HG03457 (cell line): ENCODE results near the gene DDX39A.
A peak's percentile ranks its signal among the peaks of the same experiment; 100 is the strongest.

Experiments
- ATAC-seq: cut with Tn5 transposase; IDR thresholded peaks from one replicate; pipeline ENCODE4 v1.9.1; 2021; ENCODE audit warnings: moderate number of reproducible peaks; ENCODE audit not compliant: unreplicated experiment

Gene DDX39A

DNA sequence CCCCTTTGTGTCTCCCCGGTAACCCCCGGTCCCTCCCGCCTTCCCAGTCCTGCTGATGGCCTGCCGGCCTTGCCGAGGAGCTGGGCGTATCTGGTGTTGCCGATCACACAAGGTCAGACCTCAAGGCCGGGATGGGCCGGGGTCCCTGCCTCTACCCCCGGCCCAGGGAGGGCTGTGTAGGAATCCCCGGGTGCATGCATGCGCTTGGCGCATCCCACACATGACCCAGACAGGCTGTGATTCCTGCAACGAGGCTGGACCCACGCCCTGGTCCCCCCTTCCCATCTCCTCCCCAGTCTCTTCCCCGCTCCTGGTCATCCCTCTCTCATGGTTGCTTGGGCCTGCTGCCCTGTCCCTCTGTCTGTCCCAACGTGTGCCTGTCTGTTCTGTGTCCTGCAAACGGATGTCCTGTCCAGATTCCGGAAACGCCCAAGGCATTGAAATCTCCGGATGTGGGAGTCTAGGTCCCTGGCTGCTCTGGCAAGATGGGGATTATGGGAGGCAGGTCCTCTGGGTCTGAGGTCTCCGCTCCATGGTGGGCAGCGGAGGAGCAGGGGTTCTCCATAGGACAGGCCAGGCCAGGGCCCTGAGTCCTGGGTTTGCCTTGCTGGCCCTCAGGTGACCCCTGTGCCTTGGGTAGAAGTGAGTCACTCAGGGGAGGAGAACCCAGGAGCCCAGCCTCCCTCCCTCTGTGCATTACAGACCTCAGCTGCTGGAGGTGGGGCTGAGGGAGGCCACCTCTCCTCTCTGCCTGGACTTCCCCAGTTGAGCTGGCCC lies 15.6 kb upstream of the DDX39A start:
- no peak for ATAC-seq

GRCh38 chr19:14433554-14434501 lies 14.7 kb upstream of the DDX39A start:
- ATAC-seq, result no peak

DNA sequence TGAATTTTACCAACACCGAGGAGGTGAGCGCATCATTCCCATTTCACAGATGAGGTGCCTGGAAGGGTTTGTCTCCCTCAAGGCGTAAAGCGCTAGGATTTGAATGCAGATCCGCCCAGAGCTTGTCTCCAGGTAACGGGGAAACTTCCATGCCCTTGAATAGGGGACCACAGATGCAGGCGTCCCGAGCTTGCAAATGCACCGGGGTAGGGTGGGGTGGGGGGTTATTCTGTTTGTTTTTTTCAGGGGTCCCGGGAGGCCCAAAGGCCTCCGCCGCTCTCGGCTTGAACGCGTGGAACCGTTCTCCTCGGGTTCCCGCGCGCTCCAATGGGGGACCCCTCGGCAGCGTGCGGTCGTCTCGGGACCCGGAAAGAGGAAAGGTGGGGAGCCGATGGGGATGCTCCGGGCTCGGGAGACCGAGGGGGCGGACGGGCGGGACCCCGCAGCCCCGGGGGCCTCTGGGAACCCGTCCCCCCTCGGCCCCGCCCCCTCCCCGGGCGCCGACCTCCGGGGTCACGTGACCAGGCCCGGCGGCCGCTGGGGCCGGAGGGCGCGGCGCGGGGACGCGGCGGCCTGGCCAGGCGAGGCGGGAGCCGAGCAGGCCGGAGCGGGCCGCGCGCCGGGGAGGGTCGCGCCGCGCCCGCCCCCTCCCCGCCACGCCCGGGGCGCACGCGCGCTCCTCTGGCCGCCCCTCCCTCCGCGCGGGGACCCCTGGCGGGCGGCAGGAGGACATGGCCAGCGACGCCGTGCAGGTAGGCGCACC lies 13.8 kb upstream of the DDX39A start, which contains the start of gene PKN1:
TSS of gene PKN1 (plus strand) at position 516 of the 763 bp plus-strand sequence. CDS start at position 732, 216 bp downstream.
- ATAC-seq, result no peak

DNA sequence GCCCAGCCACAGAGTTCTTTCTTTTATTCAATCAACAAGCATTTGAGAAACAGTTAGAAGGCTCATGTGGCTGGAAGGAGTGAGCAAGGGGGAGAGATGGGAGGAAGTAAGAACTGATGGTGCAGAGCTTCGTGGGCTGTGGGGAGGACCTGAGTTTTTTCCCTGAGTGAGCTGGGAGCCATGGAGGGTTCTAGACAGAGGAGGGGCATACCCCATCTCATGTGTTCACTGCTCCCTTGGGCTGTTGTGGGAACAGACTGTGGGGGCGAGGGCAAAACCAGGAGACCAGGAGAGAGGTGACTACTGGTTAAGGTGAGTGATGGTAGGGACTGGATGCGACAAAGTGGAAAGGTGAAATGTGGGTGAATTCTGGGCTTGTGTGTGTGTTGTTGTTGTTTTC lies 11.6 kb upstream of the DDX39A start:
- ATAC-seq, result no peak

- ATAC-seq, result no peak
These were observed 9.8 kb upstream of the DDX39A start for GRCh38 chr19:14428882-14429416.

GRCh38 chr19:14427461-14427860 lies 8.3 kb upstream of the DDX39A start:
- no peak for ATAC-seq

GRCh38 chr19:14425696-14426138 lies 6.6 kb upstream of the DDX39A start:
- ATAC-seq, result no peak

- ATAC-seq, result peak; percentile 36
These were observed 360 bp downstream of the DDX39A start for GRCh38 chr19:14418856-14419105.

- ATAC-seq, result no peak
These were observed 2.3 kb downstream of the DDX39A start for GRCh38 chr19:14416817-14417231.

DNA sequence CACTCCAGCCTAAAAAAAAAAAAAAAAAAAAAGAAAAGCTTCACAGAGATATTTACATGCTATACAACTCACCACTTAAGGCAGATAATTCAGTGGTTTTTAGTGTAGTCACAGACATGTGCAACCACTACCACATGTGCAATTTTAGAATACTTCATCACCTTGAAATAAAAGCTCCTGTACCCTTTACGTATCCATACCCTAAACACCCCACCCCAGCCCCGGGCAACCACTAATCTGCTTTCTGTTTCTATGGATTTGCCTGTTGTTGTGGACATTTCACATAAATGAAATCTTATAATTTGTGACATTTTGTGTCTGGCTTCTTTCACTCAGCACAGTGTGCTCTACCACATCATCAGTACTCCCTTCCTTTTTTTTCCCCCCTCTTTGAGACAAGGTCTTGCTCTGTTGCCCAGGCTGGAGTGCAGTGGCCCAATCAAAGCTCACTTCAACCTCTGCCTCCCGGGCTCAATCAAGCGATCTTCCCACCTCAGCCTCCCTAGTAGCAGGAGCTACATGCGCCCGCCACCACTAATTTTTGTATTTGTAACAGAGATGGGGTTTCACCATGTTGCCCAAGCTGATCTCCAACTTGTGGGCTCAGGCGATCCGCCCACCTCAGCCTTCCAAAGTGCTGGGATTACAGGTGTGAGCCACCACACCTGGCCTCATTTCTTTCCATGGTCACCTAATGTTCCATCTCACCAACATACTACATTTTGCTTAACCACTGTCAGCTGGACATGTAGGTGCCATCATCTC lies 4.0 kb downstream of the DDX39A start:
- ATAC-seq, result no peak

GRCh38 chr19:14413693-14414181 lies 5.4 kb downstream of the DDX39A start:
- ATAC-seq, result no peak

GRCh38 chr19:14412996-14413692 lies 6.0 kb downstream of the DDX39A start:
- no peak for ATAC-seq

GRCh38 chr19:14412324-14412995 lies 6.7 kb downstream of the DDX39A start:
- no peak for ATAC-seq

- ATAC-seq, result no peak
These were observed 7.2 kb downstream of the DDX39A start for GRCh38 chr19:14411938-14412245.

DNA sequence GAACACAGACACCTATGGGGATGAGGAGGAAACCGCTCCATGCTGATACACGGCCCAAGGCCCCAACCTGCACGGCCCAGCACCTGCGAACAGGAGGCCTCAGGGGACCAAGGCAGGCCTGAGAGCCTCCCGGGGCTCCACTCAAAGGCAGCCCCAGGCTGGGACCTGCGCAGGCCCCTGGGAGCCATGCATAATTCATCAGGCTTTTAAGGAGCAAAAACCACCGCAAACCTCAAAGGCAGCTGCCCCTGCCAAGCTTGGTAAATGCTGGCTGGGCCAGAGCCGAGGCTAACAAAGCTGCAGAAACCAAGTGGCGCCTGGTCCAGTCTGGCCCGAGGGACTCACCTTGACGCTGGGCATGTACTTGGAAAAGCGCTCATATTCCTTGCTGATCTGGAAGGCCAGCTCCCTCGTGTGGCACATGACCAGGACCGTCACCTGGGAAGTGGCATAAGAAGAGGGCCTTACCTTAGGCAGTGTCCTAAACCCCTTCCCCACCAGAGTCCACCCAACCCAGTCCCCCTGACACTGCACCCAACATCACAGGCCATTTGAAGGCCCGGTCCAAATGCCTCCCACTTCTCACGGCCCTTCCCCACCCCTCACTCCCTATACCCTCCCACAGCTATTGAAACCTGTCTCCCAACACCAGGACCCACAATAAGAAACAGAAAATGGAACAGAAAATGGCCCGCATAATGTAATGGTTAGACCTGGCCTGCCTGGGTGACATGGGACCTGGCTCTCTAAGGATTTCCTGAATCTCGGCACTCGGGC lies 7.8 kb downstream of the DDX39A start:
- ATAC-seq, result no peak

DNA sequence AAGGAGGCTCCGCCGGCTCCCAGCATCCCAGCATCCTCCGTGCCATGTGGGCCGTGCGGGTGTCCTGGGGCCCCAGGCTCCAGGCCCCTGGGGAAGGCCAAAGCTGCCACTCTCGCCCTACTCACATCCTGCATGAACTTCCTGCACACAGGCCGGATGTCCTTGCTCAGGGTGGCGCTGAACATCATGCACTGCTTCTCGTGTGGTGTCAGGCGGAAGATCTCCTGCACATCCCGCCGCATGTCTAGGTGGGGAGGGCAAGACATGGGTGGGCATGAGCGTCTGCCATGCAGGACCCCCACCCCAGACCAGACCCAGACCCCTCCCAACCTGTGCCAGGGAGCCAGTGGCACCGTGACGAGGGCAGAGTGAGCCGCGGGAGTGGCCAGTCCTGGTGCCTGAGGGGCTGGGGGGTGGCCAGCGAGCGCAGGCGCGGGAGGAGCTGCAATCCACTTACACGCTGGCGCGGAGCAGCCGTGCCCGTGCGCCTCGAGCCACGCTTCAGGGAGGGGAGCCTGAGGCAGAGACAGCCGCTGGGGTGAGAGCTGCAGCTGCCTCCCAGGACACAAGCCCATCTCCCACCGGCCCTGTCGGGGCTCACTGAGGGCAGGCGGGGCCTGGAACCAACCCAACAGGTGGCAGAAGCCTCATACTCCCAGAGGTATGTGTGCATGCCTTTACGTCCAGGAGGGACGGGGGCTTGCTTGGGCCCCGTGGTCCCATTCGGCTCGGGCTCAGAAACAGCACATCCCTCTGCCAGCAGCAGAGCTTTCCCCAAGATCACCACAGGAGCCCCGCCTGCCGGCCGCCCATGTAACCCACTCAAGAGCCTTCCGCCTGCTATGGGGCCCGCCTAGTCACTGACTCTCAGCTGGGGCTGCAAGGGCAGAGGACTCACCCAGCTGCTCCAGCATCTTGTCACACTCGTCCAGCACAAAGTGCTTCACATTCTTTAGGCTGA lies 8.8 kb downstream of the DDX39A start:
- ATAC-seq, result no peak
